ENCODE results near the gene HELB. TPM values are rescaled to one million over a fixed set of nuclear protein-coding genes. Genes with fewer than 3 reads are reported as not detected.

The HELB gene
- total and polyA plus RNA-seq, 4 donors = 0.18 to 8.0 (median 2.9) TPM

DNA sequence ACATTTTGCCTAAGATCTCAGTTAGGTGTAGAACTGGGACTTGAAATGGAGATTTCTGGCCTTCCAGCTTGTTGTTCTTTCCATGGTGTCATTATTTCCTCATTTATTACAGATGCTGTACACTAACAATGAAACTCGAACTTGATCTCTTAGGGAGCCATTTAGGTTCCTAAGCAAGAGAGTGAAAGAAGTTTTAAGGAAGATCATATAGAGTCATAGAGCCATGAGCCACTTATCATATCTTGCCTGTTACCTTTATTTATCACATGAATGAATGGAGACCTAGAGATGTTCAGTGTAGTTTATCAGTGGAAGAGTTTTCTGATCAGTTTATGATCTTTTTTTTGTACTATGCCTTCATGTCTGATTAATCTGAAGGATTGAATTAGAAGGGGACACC lies 9.9 kb downstream of the HELB start:
- TF ChIP-seq HNF4G (IDR thresholded peaks at IDR 0.05) = no peak
- Histone ChIP-seq H3K36me3 (ENCODE audit: control insufficient read depth in 4 of 4, insufficient read depth in 3 of 4, low read depth in 1 of 4, low read length in 3 of 4) (peaks cover 0 to 10% (median 5%) of the 10 kb centered on the region in 4 donors), H3K27ac (ENCODE audit: low read depth in 1 of 2, low read length in 2 of 2) (no peak overlapping the region), H3K27me3 (ENCODE audit: control insufficient read depth in 4 of 4, insufficient read depth in 4 of 4, low read length in 3 of 4) (no peaks in the 10 kb centered on the region), H3K4me1 (ENCODE audit: control insufficient read depth in 4 of 4, insufficient read depth in 4 of 4, low read length in 3 of 4) (no peaks in the 10 kb centered on the region), H3K9me3 (ENCODE audit: control insufficient read depth in 4 of 4, low read length in 3 of 4) (no peaks in the 10 kb centered on the region), H3K9ac (ENCODE audit: low read depth in 1 of 2, low read length in 2 of 2) (no peak overlapping the region), H3K4me3 (ENCODE audit: low read depth in 1 of 3, low read length in 3 of 3) (no peak overlapping the region)
- WGBS = 90% methylated on average over 1 of the region's 1 CpG
- no peak for DNase-seq (ENCODE audit: low spot score)

DNA sequence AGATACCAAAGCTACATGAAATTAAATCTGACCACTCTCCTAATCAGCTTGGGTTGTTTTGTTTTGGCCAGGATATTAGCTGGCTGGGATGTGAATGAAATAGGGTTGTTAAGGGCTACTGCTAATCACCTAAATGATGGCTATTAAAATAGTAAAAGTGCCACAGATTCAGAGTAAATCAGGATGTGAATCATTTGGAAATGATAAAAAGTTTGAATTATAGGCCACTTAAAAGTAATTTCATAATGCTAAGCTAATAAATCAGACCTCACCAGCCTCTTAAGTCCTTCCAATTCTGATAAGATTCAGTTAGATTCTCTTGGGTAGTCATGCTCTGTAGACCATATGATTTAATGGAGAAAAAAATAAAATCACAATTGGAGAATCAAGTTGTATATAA lies 12.0 kb downstream of the HELB start:
- Histone ChIP-seq H3K27ac (ENCODE audit: low read depth in 1 of 2, low read length in 2 of 2) (no peak overlapping the region), H3K36me3 (ENCODE audit: control insufficient read depth in 4 of 4, insufficient read depth in 3 of 4, low read depth in 1 of 4, low read length in 3 of 4) (peaks cover 0 to 10% (median 8%) of the 10 kb centered on the region in 4 donors), H3K9me3 (ENCODE audit: control insufficient read depth in 4 of 4, low read length in 3 of 4) (no peaks in the 10 kb centered on the region), H3K4me3 (ENCODE audit: low read depth in 1 of 3, low read length in 3 of 3) (no peak overlapping the region), H3K9ac (ENCODE audit: low read depth in 1 of 2, low read length in 2 of 2) (no peak overlapping the region), H3K4me1 (ENCODE audit: control insufficient read depth in 4 of 4, insufficient read depth in 4 of 4, low read length in 3 of 4) (no peaks in the 10 kb centered on the region), H3K27me3 (ENCODE audit: control insufficient read depth in 4 of 4, insufficient read depth in 4 of 4, low read length in 3 of 4) (no peaks in the 10 kb centered on the region)
- no peak for DNase-seq (ENCODE audit: low spot score)
- TF ChIP-seq HNF4A (conservative IDR thresholded peaks at IDR 0.05) (no peak), HNF4G (IDR thresholded peaks at IDR 0.05) (no peak), JUND (IDR thresholded peaks at IDR 0.05) (no peak)

DNA sequence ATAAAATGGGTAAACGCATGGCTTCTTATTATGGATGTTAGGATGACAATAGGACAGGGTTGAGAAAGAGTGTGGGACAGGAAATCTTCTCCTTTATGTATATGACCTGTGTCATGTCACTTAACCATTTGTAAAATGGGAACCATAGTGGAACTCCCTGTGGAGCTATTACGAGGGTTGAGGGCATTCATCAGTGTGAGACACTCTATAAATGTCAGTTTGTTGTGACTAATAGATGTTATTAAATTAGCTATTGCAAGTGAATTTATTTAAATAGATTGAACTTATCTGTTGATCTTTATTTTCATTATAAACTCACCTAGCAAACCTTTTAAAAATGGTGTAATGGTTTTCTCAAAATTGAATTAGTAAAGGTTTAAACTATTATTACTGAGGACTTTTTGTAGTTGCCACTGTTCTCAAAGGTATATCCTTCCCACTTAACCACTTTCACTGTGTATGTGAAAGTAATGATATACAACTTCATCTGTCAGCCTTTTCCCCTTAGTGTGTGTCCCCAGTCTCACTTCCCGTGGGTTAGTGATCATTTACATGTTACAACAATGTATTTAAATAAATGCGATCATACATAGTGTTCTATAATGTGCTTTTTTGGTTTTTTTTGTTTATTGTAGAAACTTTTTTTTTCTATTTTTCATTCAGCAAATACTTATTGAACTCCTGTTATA lies 17.1 kb downstream of the HELB start:
- no peaks in the 10 kb centered on the region for H3K4me1 ChIP-seq (ENCODE audit: control insufficient read depth in 4 of 4, insufficient read depth in 4 of 4, low read length in 3 of 4)
- no peaks in the 10 kb centered on the region for H3K27me3 ChIP-seq (ENCODE audit: control insufficient read depth in 4 of 4, insufficient read depth in 4 of 4, low read length in 3 of 4)
- H3K9ac ChIP-seq (ENCODE audit: low read depth in 1 of 2, low read length in 2 of 2) = no peak overlapping the region
- no peak overlapping the region for H3K27ac ChIP-seq (ENCODE audit: low read depth in 1 of 2, low read length in 2 of 2)
- H3K36me3 ChIP-seq (ENCODE audit: control insufficient read depth in 4 of 4, insufficient read depth in 3 of 4, low read depth in 1 of 4, low read length in 3 of 4) = peaks cover 0 to 10% (median 3%) of the 10 kb centered on the region in 4 donors
- H3K9me3 ChIP-seq (ENCODE audit: control insufficient read depth in 4 of 4, low read length in 3 of 4) = no peaks in the 10 kb centered on the region
- TF ChIP-seq, protein P1, sequence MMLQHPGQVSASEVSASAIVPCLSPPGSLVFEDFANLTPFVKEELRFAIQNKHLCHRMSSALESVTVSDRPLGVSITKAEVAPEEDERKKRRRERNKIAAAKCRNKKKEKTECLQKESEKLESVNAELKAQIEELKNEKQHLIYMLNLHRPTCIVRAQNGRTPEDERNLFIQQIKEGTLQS (IDR thresholded peaks at IDR 0.05) = no peak
- TF ChIP-seq HNF4G (IDR thresholded peaks at IDR 0.05) = no peak
- TF ChIP-seq RAD21 (IDR thresholded peaks at IDR 0.05) = no peak
- no peak for TF ChIP-seq TAF1 (conservative IDR thresholded peaks at IDR 0.05)
- TF ChIP-seq, protein P2, sequence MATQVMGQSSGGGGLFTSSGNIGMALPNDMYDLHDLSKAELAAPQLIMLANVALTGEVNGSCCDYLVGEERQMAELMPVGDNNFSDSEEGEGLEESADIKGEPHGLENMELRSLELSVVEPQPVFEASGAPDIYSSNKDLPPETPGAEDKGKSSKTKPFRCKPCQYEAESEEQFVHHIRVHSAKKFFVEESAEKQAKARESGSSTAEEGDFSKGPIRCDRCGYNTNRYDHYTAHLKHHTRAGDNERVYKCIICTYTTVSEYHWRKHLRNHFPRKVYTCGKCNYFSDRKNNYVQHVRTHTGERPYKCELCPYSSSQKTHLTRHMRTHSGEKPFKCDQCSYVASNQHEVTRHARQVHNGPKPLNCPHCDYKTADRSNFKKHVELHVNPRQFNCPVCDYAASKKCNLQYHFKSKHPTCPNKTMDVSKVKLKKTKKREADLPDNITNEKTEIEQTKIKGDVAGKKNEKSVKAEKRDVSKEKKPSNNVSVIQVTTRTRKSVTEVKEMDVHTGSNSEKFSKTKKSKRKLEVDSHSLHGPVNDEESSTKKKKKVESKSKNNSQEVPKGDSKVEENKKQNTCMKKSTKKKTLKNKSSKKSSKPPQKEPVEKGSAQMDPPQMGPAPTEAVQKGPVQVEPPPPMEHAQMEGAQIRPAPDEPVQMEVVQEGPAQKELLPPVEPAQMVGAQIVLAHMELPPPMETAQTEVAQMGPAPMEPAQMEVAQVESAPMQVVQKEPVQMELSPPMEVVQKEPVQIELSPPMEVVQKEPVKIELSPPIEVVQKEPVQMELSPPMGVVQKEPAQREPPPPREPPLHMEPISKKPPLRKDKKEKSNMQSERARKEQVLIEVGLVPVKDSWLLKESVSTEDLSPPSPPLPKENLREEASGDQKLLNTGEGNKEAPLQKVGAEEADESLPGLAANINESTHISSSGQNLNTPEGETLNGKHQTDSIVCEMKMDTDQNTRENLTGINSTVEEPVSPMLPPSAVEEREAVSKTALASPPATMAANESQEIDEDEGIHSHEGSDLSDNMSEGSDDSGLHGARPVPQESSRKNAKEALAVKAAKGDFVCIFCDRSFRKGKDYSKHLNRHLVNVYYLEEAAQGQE (IDR thresholded peaks at IDR 0.05) = no peak
- TF ChIP-seq NR2F2 (IDR thresholded peaks at IDR 0.05) = no peak
- TF ChIP-seq SP1 (IDR thresholded peaks at IDR 0.05) = no peak
- no peak for DNase-seq (ENCODE audit: low spot score)
- no peak overlapping the region for H3K4me3 ChIP-seq (ENCODE audit: low read depth in 1 of 3, low read length in 3 of 3)
- WGBS = 94% methylated on average over 4 of the region's 4 CpGs

DNA sequence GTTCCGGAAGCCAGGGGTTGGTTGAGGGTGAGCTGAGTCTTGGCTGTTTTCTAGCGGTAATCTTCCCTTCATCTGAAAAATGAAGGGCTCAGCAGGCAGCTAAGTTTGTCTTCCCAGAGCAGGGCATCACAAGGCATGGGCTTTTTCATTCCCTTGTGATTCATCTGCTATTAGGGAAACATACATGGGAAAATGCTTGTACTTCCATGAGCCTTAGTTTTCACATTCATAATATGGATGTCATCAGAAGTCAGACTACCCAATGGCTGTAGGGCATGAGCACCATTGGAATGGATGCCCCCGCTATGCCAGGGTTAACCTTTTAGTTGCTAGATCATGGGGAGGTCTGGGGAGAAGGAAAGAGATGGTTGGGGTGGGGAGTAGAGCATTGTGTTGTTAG lies 18.7 kb downstream of the HELB start:
- TF ChIP-seq, protein P2 (IDR thresholded peaks at IDR 0.05) = no peak
- no peak for TF ChIP-seq JUND (IDR thresholded peaks at IDR 0.05)
- no peak overlapping the region for H3K27ac ChIP-seq (ENCODE audit: low read depth in 1 of 2, low read length in 2 of 2)
- H3K27me3 ChIP-seq (ENCODE audit: control insufficient read depth in 4 of 4, insufficient read depth in 4 of 4, low read length in 3 of 4) = no peaks in the 10 kb centered on the region
- peaks cover 0 to 10% (median 3%) of the 10 kb centered on the region in 4 donors for H3K36me3 ChIP-seq (ENCODE audit: control insufficient read depth in 4 of 4, insufficient read depth in 3 of 4, low read depth in 1 of 4, low read length in 3 of 4)
- H3K9me3 ChIP-seq (ENCODE audit: control insufficient read depth in 4 of 4, low read length in 3 of 4) = no peaks in the 10 kb centered on the region
- no peak for DNase-seq (ENCODE audit: low spot score)
- H3K9ac ChIP-seq (ENCODE audit: low read depth in 1 of 2, low read length in 2 of 2) = no peak overlapping the region
- no peaks in the 10 kb centered on the region for H3K4me1 ChIP-seq (ENCODE audit: control insufficient read depth in 4 of 4, insufficient read depth in 4 of 4, low read length in 3 of 4)
- no peak overlapping the region for H3K4me3 ChIP-seq (ENCODE audit: low read depth in 1 of 3, low read length in 3 of 3)
- 97% methylated on average over 3 of the region's 3 CpGs for WGBS
